ENCODE measurements around the gene GRIP2.

GRIP2 gene

DNA sequence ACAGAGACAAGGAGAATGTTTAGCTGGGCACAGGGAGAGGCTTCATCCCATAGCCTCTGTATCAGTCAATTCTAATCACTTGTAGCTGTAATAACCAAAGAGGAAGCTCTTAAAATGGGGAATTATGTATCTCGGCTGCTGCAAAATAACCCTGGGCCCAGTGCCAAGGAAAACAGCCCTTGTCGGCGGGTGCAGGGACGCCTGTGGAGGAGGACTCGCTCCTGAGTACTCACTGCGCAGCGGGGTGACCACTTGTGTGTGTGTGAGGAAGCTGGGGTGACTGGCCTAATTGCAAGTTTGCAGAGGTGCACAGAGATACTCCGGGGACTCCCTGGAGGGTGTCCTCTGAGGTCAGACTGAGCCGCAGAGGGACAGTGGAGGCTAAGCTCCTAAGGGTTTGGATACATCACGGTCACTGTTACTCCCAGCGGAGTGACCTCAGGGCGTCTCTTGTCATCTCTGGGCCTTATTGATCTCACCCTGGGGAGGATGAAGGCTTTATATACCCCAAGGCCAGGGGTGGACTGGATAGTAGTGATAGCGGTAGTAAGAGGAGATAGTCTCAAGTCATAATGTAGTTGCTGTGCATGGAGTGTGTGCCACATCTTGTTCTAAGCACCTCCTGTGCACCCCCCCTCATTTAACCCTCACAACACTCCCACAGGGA is 100.5 kb downstream of the GRIP2 start:
- DNase-seq (ENCODE audit: low read depth in 2 of 3, low spot score in 1 of 3), result no peak

Measured in stimulated activated CD4-positive, alpha-beta T cell treated with anti-CD3 and anti-CD28 coated beads, Interleukin-12 subunit alpha, Interleukin-12 subunit beta, amount 100 ng/mL, for 48 hours (primary cell).